Thyroid gland (tissue), 4 donors: ENCODE measurements around the gene UTP14C.

Source experiments
- CTCF ChIP-seq, 6 experiments: fragments of 200-600 bp in 3 of 6; fragments of 450-650 bp in 3 of 6; sonication (generic) in 3 of 6; IDR thresholded peaks; one replicate each; pipeline ENCODE4 v1.5.1; 2016 to 2019; ENCODE audit warnings: antibody characterized with exemption in 6 of 6, mild to moderate bottlenecking in 2 of 6, inconsistent platforms in 1 of 6, moderate library complexity in 1 of 6
- POLR2A ChIP-seq, 2 donors: fragments of 450-650 bp; IDR thresholded peaks; one replicate each; pipeline ENCODE4 v1.6.1; 2017; ENCODE audit warnings: antibody characterized with exemption in 2 of 2, mild to moderate bottlenecking in 2 of 2, moderate library complexity in 1 of 2

DNA sequence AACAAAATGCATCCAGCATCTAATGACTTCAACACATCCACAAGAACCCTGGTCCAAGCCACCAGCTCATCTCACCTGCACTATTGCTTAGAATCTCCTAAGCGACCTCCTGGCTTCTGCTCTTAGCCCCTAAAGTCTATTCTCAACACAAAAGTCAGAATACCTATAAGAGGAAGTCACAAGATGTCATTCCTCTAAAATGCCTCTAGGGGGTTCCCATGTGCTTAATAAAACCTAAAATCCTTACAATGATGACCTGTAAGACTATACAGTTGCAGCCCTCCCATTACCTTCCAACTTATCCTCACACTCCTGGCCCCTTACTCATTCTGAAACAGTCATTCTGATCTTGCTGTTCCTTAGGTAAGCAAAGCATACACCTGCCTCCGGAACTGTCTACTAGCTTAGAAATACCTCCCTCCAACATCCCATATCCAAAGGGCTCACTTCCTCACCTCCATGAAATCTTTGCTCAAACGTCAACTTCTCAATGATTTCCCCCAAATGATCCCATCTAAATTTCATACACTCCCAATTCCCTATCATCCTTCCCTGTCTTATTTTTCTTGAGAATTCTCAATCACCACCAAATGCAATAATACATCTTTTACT, 23.3 kb upstream of the UTP14C start:
- TF ChIP-seq CTCF (IDR thresholded peaks at IDR 0.05) (peak; percentile 26 to 74 (median 54)), POLR2A (IDR thresholded peaks at IDR 0.05) (no peak)
